HG02852 (cell line): ENCODE results near the gene TLR4.

Source experiments
- ATAC-seq: cut with Tn5 transposase; IDR thresholded peaks from one replicate; pipeline ENCODE4 v1.9.1; 2021; ENCODE audit warnings: mild to moderate bottlenecking, moderate library complexity; ENCODE audit not compliant: unreplicated experiment

The TLR4 gene

DNA sequence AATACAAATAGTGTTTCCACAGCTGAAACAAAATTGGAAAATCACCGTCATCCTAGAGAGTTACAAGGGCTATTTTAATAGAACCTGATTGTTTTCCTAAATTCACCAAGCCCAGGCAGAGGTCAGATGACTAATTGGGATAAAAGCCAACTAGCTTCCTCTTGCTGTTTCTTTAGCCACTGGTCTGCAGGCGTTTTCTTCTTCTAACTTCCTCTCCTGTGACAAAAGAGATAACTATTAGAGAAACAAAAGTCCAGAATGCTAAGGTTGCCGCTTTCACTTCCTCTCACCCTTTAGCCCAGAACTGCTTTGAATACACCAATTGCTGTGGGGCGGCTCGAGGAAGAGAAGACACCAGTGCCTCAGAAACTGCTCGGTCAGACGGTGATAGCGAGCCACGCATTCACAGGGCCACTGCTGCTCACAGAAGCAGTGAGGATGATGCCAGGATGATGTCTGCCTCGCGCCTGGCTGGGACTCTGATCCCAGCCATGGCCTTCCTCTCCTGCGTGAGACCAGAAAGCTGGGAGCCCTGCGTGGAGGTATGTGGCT lies at the start of gene TLR4:
Gene TLR4, plus strand, starts transcription at position 380 of the 552 bp plus-strand sequence. Its CDS starts 70 bp downstream, at position 450.
- ATAC-seq, result peak; percentile 99

DNA sequence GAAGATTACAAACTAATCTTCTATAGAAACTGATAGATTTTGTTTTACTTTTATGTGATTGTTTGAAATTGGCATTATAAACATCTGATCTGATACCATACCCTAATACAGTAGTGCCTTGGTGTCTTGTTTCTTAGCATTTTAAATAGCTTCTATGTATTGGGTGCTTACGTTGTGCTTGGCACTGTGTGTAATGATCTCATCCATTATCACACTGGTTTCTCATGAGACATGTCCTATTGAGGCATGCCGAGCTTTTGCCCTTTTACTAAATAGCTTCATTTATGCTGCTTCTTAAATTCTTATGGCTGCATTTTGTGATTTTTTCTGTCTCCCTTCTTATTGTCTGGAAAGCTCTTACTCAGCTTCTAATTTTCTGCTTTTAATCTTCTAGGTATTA lies 48.2 kb upstream of the TLR4 start:
- ATAC-seq, result no peak

DNA sequence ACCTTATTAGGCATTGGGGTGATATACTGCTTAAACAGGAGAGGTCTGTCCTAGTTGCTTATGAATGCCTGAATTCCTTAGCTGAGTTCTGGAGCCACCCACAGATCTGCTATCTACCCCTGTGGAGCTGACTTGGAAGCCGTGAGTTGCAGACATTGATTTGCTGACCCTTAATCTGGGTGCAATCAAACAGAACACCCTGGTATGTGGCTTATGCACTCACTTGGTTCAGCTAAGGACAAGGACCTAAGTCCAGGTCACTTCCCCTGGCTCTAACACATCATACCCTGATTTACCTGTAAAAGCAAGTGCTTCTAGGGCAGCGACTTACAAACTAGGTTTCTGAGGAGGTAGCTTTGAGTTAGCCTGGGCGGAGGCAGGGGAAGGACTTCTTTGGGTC lies 41.6 kb upstream of the TLR4 start:
- ATAC-seq, result no peak

DNA sequence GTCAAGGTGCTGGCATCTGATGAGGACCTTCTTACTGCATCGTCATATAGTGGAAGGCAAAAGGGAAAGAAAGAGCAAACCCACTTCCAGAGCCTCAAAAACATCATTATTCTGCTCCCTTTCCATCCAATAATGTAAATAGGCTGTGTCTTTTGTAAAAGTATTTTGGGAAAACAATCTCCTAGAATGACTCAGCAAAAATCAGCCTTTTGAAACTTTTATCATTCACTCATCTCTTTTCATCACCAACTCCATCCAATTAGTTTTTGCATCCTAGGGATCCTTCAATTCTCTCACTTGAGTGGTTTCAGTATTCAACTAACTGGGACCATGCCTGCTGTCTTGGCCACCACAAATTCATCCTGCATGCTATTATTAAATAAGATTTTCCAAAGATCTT lies 39.8 kb upstream of the TLR4 start:
- ATAC-seq, result no peak

DNA sequence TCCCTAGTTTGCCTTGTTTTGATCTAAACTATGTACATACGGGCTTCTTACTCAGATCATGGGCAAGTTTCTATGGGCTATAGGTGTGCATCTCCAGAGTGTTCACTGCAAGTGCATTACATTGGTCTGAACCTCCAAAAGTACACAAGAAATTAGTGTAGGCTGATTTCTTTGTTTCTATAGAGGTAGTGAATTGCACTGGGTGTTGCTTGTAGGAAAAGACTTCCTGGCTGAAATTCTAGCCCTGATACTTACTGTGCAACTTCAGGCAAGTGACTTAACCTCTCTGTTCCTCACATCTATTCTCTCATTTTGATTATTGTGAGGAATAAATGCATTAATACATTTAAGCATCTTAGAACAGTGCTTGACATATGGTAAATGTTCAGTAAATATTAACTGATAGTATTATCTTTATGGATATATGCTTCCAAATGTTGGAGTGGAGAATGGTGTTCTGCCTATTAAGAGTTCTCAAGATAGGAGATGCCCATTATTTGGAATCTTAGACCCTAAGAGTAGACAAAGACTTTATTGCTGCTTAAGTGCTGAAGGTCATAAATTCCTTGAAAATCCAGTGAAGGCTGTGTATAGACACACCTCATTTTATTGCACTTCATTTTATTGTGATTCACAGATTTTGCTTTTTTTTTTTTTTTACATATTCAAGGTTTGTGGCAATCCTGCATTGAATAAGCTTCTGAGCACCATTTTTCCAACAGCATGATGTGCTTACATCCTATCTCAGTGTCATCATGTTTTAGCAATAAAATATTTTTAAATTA lies 38.4 kb upstream of the TLR4 start:
- ATAC-seq, result no peak

DNA sequence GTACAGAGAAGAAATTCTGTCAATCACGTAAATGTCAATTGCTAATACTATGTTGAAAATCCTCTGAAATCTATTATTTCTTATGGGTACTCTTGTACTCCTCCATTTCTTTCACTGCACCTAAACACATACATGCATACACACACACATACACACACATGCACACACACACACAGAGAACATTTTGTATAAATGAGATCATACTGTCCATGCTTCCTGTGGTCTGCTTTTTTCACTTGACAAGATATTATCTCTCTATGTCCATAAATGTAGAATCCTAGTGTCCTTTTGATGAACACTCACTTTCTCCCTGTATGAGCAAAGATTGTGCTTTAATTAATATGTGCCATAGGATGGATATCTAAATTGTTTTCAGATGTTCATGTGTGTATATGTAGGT lies 32.7 kb upstream of the TLR4 start:
- no peak for ATAC-seq

DNA sequence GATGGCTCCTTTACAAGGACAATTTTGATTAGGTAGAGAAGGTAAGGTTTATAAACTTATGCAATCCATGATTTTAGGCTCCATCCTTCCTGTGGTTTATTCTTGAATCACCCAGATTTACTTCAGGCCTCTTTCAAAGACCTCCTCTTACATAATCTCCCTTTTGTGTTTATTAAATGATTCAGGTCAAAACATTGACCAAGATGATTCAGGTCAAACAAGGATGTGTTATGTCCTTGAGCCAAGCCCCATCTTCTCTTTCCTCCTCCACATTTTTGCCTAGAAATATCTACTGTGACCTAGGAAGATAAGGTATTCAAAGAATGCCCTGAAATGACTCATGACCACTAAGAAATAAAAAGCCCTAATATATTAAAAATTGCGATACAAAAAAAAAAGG lies 31.8 kb upstream of the TLR4 start:
- no peak for ATAC-seq

DNA sequence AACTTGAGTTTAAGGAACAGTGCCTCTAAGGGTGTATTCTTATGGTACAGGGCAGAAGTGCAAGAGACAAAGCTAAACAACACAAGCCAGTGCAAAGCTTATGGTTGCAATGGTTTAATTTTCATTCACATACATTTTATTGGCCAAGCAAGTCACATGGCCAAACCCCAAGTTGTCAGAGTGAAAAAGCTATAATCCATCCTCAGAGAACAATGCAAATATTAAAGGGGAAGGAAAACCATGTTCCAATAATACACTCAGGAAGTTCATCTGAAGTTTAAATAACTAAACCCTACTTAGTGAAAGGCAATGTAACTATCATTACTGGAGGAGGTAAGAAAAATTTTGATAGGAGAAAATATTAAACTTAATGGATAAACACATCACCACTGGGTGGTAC lies 26.6 kb upstream of the TLR4 start:
- no peak for ATAC-seq

DNA sequence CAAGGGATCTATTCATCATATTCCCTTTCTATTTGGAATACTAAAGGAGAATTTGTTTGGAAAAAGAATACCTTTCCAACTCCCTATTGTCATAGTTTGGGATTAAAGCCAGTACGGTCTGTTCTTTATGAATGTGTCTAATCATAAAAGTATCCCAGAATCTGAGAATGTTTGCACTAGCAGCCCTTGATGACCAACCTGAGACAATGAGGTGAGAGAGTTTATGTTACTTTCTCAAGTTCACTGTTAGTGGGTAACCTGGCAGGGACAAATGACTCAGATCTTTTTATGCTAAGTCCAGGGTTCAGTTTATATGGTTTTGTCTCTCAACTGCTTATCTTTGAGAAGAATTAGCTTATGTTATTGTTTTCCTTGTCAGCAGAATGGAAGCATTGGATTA lies 25.3 kb upstream of the TLR4 start:
- no peak for ATAC-seq

DNA sequence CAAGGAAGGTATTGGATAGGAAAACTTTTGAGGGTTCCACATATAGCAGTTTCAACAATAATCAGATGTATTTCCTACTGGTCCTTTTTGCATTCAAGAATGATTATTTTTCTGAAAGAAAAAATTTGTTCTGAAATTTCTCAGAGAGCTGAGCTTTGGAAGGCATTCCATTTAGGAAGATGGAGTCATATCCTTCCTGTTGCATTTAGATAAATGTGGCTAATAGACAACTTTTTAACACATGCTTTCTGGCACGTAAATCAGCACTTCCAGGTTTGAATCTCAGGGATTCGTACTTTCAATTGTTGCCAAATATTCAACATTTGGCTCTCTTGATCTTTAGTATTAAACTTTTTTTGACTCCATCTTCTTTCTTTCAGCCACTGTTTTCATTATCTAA lies 24.8 kb upstream of the TLR4 start:
- ATAC-seq, result no peak

DNA sequence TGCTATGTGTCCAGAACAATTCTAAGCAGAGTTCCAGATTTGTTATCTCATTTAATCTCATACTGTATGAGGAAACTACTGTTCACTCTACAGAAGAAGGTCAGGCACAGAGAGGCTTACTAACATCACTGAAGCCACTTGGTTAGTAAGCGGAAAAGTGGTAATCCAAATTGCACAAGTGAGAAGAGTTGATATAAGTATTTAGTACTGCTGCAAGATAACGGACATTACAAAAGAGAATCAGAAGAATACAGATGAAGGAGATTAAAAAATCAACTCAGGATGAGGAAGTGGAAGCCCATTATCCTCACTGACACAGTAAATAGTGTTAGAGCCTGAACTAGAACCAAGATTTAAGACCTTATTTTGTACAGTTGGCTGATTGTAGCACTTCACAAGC lies 22.3 kb upstream of the TLR4 start:
- no peak for ATAC-seq

DNA sequence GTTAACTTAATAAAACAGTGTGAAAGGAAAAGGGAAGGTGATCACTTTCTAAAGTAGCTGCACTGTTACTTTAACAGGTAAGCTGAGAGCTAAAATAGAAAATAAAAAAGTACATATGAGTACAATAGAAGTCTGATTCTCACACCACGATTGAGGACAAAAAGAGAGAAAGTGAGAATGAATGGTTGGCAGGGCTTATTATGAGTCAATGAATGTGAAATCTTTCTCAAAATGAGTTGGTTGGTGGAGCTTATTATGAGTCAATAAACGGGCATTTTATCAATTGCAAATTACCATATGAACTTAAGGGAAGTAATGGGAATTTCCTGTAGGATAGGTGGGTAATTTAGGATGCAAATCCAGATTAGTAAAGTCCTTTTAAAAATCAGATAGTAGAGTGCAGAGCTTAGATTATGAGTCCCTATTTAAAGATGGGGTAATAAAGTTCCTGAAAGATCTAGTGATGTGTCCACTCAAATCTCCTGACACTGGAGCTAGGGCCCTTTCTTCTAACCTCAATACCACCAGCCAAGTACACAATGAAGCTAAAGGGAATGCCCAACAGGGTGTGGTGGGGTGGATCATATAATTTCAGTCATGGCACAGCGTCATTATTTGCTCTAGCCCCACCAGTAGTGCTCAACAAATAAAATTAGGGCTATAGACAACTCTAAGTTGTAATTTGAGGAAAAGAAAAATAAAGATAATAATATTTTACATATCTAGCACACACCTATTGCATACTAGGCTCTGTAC lies 21.1 kb upstream of the TLR4 start:
- ATAC-seq, result peak; percentile 86

DNA sequence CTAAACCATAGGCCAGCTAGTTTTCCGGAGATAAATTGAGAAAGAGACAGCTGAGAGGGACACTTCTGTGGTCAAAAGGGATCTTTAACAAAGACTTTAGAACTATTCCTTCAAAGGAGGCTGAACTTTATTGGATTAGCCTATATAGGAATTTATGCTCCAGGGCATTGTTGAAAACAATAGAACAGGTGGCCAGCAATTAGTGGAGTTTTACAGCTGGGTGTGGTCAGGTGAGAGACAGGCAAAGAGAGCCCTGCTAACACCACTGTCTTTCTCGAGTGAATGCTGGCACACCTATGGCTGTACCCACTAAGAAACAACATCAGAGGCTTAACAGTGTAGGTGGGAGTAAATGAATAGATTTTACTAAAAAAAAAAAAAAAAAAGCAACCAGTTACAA lies 16.7 kb upstream of the TLR4 start:
- no peak for ATAC-seq

DNA sequence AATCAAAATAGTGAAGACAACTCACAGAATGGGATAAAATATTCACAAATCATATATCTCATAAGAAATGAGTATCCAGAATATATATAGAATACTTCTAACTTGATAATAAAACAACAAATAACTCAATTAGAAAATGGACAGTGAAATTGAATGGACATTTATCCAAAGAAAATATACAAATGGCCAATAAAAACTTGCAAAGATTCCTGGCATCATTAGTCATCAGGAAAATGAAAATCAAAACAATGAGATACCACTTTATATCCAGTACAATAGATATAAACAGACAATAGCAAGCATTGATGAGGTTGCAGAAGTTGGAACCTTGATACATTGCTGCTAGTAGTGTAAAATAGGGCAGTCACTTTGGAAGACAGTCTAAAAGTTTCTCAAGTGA lies 12.8 kb upstream of the TLR4 start:
- ATAC-seq, result no peak

DNA sequence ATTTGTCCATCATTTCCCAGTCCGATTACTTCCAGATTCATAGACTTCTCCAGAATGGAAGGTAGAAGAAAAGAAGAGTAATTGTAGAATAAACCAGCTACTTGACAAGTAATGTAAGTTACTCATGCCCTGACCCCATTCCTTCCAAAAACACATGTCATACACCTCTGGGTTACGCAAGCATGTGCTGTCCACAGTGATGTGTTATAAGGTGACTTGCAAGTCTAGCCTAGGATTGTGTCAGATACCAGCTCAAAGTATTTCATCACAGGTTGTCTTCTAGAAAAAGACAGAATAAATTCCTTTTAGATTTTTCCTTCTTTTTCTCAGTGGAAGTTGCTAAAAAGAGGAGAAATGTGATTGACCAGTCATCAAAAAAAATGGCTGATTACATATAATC lies 8.0 kb upstream of the TLR4 start:
- no peak for ATAC-seq

DNA sequence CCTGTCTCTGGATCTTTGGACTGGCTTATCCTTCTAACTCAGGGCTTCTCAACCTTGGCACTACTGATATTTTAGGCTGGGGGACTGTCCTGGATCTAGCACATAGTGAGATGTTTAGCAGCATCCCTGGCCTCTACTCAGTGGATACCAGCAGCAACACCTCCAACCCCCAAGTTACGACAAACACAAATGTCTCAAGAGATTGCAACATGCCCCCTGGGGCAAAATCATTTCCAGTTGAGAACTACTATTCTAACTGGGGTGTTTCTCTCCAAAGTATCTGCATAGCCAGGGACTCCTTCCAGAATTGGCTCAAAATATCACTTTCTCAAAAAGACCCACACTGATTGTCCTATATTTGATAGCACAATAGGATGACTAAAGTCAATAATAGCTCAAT lies 7.2 kb upstream of the TLR4 start:
- no peak for ATAC-seq

DNA sequence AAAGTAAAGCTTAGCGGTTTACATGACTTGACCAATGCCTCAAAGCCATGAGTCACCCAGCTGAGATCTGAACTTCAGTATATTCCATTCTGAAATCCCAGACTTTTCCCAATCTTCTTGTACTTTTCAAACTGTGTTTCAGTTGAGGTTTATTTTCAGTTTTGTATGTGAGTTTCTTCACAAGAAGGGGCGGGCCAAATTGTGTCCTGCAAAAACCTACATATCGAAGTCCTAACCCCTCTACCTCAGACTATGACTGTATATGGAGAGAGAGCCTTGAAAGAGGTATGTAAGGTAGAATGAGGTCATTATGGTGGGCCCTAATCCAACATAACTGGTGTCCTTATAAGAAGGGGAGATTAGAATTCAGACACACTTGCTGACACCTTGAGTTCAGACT lies 666 bp upstream of the TLR4 start:
- ATAC-seq, result no peak

DNA sequence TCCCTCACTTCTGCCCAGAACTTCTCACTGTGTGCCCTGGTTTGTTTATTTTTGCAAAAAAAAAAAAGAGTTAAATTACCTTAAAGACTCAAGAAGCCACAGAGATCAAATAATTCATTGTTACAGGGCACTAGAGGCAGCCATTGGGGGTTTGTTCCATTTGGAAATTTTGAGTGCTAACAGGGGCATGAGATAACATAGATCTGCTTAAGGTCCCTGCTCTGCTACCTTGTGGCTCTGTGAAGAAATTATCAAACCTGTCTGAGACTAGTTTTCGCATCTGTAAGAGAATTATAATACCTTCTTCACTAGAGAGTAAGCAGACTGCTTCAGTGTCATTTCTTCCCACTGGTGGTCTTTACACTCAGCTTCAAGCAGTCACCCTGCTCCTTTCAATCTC lies 394 bp downstream of the TLR4 start:
- peak; percentile 11 for ATAC-seq

DNA sequence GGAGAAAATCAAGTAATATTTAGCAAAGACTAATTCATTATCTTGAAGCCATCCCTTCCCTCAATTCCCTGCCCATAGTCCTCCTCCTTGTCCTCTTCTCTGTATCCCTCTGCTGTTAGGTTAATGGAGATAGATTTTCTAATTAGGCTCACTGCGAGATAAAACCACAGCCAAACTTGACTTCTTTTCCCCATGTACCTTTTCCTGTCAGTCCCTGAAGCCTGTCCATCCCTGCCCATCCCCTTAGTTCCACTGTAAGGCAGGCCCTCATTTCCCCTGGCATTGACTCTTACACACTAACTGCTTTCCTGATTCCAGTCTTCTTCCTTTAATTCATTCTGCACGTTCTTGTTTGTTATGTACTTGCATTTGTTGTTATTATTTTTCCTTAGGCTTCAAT lies 1.2 kb downstream of the TLR4 start:
- ATAC-seq, result no peak

DNA sequence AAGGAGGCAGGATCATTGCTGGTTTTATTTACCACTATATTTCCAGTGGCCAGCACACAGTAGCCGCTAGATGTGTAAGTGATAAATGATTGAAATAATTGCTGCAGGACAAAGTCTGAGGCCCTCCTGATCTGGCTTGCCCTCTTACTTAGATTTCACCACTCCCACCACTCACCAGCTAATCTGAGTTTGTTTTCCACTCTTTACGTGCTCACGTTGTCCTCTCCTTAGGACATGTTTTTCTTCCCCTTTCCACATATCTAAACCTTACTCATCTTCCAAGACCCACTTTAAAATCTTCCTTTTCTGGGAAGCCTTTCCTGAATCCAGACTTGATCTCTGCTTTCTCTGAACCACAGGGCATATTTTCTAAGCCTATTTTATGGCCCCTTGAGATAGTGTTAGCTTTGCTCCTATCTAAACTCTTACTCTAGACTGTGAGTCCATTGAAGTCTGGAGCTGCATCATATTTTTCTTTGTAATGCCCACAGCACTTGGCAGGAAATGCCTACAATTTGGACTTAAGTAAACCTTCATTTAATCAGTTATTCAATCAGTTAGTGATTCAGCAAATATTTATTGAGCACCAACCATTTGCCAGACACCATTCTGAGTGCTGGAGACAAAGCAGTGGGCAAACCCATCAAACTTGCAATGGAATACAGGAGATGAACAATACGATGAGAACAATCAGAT lies 2.4 kb downstream of the TLR4 start:
- no peak for ATAC-seq

DNA sequence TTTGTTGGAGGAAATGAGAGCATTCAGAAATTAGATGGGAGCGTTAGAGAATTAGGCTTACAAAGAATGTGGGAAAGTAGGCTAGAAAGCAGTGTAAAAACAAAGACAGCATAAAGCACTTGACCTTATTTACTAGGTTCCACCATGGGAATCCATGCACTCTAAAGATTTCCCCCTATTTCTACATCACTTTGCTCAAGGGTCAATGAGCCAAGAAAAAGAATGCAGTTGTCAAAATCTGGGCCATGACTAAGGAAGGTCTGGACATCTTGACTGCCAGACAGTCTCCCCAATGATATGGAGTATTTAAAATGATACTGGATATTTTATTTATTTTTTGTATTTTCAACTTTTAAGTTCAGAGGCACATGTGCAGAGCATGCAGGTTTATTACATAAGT lies 3.4 kb downstream of the TLR4 start:
- no peak for ATAC-seq

DNA sequence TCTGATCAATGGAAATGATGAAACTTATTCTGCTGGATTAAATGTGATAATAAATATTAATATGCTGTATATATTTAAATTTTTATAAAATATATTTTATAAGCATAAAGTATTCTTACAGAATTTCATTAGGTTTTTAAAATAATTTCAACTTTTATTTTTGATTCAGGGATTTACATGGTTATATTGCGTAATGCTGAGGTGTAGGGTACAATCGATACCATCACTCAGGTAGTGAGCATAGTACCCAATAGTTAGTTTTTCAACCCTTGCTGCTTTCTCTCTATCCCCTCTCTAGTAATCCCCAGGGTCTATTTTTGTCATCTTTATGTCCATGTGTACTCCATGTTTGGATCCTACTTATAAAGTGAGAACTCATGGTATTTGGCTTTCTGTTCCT lies 5.7 kb downstream of the TLR4 start:
- ATAC-seq, result no peak
